DMS 273 treated with DMSO at 0.1 percent for 48 hours (cell line): ENCODE data around the gene PPT2.
"Not testable (repeated sequence)": the region's sequence is repeated elsewhere in the genome, so short reads cannot be mapped to it uniquely, and the experiment has no call there.

Experiments used
- DNase-seq: peaks from one replicate; lab custom pipeline; 2025; lab: John Stamatoyannopoulos, UW

The PPT2 gene

DNA sequence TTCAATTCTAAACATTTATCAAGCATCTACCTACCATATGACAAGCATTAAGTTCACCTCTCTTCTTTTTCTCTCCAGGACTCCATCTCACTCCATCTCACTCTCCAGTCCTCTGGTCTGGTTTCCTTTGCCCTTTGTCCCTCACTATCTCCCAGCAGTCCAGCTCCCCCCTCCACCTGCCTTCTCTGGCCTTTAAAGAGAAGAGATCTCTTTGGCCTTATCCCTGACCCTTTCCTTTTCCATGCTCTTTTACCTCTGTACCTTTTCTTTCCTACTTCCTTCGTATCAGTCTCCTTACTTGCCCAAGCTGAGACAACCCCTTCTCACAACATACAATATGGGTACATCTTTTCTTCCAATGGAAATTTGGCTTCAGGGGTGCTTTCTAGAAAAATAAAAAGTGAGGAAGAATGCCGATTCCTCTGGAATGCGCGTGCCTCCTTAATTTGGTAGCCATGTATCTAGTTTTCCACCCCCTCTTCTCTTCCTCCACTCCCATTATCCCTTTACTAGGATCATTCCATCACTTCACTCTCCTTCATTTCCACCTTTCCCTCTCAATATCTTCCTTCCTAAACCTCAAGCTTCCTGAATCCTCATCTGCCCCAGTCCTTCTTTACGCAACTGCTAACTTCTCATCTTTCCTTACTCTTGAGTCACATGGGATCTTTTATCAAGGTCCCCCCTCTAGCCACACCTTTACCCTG is 22.7 kb downstream of the PPT2 start:
- no peak for DNase-seq

GRCh38 chr6:32177183-32177787 is 23.3 kb downstream of the PPT2 start:
- DNase-seq = no peak

- DNase-seq = peak; percentile 100
Measured at GRCh38 chr6:32177788-32178546, 24.0 kb downstream of the PPT2 start, which contains the start of gene RNF5. RNF5 (plus strand) TSS chr6:32178405; CDS start chr6:32178512, 107 bp downstream.

DNA sequence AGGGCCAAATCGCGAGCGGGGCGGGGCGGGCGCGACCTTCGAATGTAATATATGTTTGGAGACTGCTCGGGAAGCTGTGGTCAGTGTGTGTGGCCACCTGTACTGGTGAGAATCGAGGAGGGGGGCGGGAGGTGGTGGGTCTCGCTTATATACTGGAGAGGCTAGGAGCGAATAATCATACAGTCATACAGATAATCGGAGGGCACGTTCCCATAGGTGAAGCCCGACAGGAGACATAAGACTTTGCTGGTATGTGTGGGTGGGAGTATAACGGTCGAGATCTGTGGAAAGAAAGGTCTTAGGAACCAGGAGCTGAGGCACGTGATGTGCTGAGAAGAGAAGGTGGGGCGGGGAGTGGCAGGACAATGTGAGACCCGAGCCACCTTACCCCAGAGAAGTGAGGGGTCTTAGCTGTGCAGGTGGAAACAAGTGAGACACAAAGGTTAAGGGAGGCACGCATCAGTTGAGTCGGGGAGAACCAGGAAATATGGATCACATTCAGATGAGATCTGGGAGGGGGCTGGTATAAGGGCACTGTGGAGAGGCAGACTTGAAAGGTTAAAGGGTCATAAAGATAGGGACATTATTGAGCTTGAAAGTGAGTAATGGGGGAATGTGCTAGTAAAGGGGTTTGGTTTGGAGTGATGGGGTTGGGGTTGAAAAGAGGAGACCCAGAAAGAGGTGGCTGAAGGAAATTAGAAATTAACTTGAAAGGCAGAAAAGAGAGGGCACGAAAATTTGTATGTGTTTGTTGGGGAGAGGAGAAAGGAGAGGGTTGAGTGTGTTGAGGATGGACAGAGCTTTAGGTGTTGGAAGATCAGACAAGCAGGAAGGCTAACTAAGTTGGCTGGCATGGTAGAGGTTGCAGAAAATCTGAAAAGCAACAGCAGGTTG is 24.9 kb downstream of the PPT2 start:
- DNase-seq = no peak

GRCh38 chr6:32179766-32180405 is 25.9 kb downstream of the PPT2 start:
- no peak for DNase-seq

- DNase-seq = no peak
Measured at GRCh38 chr6:32181148-32181702, 27.3 kb downstream of the PPT2 start.

- no peak for DNase-seq
Measured at GRCh38 chr6:32181915-32182529, 28.1 kb downstream of the PPT2 start.

DNA sequence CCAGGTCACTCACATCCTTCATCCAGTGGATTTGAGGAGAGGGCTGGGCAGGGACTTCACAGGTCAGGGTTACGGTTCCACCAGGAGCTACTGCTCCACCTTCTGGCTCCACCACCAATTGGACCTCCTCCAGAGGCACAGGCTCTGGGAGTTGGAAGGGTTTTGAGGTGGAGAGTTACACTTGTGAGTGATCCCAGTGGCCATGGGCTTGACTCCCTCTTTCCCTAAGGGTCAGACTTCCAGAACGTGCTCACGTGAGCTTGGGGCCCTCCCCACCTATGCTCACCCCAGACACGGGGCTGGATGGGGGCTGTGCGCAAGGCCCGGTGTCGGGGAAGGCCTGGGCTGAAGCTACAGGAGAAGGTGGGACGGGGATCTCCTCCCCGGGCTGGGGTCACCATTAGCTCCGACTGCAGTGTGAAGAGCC is 28.6 kb downstream of the PPT2 start:
- no peak for DNase-seq

- DNase-seq = no peak
Measured at GRCh38 chr6:32183030-32183429, 29.1 kb downstream of the PPT2 start.

DNA sequence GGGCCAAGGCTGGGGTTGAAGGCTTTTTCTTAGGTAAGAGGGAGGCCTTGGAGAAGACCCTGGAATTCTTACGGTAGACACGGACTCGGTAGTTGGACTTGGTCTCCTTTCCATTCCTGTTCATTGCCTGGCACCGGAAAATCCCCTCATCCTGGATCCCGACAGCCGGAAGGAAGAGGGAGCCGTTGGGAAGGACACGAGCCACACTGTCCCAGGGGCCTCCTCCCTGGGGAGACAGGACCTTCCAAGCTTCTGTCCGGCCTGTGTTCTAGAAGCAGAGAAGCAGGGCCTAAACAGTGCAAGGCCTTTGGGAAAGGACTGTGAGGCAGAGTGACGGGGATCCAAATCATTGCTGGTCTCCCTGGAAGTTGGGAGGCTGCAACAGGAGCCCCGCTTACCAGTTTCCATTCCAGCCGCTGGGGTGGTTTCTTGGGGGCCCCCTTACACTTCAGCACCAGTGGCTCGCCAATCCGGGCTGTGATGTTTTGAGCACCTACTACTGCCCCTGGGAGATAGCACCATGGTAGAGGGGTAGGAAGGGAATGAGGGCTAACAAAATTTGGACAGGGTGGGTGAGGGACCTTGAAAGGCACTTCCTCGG is 29.6 kb downstream of the PPT2 start:
- DNase-seq = no peak

GRCh38 chr6:32184084-32184640 is 30.2 kb downstream of the PPT2 start, which contains the start of gene AGER:
AGER (minus strand) TSS chr6:32184253; CDS start chr6:32184222, 31 bp downstream.
- no peak for DNase-seq

- not testable (repeated sequence) for DNase-seq
Measured at GRCh38 chr6:32185681-32186131, 31.8 kb downstream of the PPT2 start.

DNA sequence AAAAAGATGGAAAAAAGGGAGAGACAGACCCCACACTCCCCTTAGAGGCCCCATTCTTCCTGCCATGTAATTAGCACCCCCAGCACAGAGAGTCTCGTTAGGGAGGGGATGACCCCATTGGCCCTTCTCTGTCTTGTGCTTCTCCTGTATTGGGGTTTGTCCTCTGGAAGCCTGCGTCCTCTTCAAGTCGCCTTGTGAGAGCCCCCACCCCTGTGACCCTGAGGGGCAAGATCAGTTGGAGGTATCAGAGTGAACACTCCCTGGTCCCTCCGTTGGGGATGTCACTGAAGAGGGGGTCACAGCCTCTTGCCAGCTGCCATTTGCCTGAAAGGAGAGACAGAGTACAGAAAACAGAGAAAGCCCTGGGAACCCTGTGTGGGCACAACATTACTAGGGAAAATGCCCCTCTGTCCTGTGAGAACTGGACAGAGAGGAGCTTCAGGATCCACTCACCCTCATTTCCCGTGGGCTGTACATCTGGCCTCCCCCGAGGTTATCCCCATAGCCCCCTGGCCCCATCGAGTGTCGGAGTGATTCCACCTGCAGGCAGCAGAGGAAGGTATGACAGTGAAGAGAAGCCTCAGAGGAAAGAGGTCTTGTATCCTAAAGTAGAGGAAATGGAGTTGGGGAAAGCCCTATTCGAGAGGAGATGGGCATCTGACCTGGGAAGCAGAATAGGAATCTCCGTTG is 32.4 kb downstream of the PPT2 start:
- not testable (repeated sequence) for DNase-seq

- DNase-seq = no peak
Measured at GRCh38 chr6:32187009-32187709, 33.2 kb downstream of the PPT2 start.

- not testable (repeated sequence) for DNase-seq
Measured at GRCh38 chr6:32187725-32188380, 33.9 kb downstream of the PPT2 start.

DNA sequence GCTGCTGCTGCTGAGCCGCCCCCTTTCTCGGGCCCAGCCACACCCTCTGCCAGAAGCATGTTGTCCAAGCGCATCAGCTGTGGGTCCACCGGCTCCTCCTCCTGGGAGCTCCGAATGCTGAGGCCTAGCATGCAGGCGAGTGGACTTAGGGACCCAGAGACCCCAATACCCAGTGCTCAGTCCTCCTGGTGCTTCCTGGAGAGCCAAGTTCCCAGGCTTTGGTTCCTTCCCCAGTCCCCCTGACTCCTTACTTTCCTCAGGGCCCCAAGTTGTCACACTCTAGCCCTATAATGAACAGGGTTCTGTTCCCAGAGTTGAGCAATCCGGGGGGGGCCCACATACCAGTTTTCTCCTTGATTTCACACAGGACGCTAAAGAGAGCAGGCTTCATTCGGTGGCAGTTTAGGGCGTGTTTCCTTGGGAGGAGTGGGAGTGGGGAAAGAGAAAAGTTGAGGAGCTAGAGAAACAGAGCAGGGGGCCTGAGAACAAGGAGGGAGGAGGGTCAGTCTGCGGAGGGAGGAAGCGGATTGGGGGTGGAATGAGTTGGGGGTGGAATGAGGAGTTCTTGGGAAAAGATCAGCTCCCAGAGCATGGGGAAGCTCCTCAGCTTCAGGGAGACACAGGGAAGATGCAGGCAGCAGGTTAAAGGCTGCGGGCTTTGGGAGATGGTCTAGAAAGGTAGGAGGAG is 34.6 kb downstream of the PPT2 start:
- no peak for DNase-seq

DNA sequence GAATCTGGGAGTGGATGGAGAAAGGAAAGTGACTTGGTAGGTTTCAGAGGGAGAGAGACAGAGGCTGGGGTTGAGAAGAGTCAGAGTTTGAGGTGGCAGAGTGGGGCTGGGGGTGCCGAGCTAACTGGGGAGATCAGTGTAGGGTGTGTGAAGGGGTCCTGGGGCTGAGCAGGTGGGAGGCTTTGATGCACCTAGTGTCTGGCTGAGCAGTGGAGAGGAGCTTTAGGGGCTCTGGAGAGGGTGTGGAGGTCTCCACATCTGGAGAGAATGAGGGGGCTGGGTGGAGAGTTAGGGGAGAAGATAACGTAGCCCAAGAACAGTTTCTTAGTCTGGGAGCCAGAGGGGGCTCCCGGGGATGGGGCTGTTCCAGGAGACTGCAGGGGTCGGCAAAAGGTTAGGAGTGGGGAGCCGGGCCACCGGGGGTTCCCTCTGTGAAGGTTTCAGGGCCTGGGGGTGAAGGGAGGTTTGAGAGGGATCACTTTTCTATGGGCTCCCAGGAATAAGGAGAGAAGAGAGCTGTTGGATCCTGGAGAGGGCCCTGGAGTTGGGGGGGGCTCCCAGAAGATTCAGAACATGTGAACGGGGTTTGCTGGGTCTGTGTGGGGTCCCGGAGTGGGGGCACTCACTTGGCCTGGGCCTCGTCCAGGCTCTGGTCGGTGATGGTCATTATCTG is 35.3 kb downstream of the PPT2 start:
- no peak for DNase-seq
